T1000 (cell line): ENCODE results near the gene PEPD.
"Not testable (repeated sequence)": the region's sequence is repeated elsewhere in the genome, so short reads cannot be mapped to it uniquely, and the experiment has no call there.

Experiments
- DNase-seq: peaks from one replicate; lab custom pipeline; 2025; ENCODE audit warnings: mixed read lengths; lab: John Stamatoyannopoulos, UW

The PEPD gene

DNA sequence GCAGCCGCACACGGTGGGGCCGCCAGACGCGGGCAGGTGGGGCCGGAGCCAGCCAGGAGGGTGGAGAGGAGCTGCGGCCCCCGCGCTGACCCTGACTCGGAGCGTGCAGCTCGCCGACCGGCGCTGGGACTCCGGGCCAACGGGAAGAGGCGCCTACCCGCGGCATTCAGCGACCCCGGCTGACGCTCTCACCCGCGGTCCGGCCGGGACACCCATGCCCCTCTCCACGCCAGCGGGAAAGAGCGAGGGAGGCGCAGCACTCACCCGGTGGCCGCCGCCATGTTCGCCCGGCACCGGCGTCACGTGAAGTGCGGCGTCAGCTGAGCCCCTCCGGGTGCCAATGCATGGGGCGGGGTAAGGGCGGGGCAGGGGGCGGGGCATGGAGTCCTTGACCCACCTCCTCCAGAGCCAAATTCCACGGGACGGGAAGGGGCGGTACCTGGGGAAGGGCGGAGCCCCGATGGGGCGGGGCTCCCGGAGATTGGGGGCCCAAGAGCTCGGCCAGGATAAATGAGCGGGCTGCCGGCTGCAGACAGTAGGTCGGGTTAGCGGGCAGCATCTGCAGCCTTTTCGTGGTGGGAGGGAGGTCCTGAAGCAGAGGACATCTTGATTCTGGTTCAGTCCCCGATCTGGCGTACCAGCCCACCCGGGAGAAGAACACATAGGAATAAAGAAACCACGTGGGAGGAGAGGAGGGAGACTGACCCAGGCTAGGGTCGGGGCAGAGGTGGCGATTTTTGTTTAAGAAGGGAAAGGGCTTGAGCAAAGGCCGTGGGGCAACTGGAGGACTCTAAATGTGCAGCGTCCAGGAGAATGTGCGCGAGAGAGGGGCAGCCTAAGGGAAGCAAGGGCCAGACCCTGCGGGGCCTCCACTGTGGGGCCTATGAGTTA is at the start of gene PEPD:
PEPD (minus strand) TSS at position 312 of the 891 bp plus-strand sequence; CDS start at position 281, 31 bp downstream.
- peak; percentile 93 for DNase-seq

GRCh38 chr19:33569821-33570220 is 48.2 kb upstream of the PEPD start:
- no peak for DNase-seq

DNA sequence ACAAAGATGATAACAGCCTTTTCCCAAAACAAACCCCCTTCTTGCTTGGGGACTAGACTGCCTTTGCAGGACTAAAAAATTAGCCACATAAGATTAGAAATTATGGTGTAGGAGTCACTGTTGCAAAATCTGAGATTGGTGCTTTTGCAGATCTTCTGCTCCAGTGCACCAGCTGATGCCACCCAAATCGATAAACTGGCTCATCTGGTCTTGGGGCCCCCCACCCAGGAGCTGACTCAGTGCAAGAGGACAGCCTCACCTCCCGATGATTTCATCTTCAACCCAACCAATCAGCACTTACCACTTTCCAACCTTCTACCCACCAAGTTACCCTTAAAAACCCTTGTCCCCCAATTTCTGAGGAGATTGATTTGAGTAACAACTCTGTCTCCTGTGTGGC is 47.1 kb upstream of the PEPD start:
- no peak for DNase-seq

DNA sequence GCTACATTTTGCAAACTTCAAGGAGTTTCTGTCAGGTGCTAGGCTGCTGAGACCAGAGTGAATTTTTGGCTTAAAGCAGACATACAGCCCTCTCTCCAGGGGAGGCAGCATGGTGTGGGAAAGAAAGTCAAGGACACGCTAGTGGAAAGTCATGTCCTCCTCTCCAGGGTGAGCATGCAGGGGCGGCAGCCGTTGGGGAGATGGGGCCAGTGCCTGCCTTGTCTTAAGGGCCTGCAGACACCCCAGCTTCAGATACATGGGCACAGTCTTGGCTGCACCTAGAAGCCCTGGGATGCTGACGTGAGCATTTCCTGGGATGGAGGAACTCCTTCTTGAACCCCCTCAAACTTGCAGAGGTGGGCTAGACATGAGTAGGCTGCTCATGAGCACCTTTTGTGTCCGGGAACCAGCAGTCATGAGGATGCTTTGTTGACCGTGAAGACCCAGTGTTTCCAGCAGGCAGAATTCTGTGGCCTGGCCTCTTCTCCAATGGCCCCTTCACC is 43.3 kb upstream of the PEPD start:
- DNase-seq = no peak

DNA sequence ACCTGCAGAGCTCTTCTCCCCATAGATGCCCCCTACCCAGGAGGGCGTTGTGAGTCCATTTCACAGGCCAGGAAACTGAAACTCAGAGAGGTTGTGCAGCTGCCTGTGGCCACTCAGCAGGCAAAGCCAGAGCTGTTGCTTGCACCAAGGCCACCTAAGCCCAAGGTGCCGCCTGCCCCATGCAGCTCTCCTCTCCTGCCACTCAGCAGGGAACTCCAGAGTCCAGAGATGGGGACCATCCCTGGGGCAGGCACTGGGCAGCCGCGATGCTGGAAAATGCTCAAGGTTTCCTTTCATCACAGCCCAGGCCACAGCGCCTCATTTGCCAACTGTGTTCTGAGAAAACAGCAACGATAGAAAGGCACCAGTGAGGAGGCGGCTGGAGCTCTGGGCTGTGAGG is 41.0 kb upstream of the PEPD start:
- no peak for DNase-seq

GRCh38 chr19:33561666-33562065 is 40.1 kb upstream of the PEPD start:
- DNase-seq = not testable (repeated sequence)

GRCh38 chr19:33561261-33561660 is 39.7 kb upstream of the PEPD start:
- no peak for DNase-seq

DNA sequence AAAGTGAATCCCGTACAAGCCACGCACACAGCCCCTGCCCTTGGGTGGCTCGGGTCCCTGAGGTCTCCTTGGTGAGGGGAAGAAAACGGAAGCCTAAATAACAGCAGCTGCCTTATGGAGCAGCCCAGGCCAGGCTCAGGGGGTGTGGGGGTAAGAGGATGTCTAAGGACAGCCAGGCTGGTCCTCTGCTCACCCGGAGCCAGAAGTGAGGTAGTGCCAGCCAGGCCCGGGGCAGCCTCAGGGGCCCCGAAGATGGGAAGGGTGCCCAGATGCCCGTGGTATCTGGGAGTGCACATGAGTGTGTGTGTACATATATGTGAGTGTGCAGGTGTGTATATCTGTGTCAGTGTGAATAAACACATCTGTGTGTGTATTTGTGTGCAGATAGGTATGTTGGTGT is 38.4 kb upstream of the PEPD start:
- no peak for DNase-seq

DNA sequence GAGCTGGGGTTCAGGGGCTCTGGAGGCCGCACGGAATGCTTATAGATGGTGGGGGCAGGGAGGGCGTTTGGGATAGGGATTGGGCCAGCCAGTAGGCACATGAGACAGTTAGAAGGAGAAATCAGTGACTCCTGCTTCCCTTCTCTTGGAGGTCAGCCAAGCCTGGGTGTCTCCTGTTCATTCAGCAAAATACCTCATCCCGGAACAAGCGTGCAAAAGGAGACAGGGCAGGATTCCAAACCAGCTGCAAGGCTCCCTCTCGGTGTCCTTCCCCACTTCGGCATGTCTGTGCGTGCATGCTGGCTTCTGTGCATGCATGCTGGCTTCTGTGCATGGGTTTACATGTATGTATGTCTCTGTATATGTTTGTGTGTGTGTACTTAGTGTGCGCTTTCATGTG is 37.3 kb upstream of the PEPD start:
- no peak for DNase-seq

- no peak for DNase-seq
Measured at GRCh38 chr19:33558151-33558550, 36.6 kb upstream of the PEPD start.

DNA sequence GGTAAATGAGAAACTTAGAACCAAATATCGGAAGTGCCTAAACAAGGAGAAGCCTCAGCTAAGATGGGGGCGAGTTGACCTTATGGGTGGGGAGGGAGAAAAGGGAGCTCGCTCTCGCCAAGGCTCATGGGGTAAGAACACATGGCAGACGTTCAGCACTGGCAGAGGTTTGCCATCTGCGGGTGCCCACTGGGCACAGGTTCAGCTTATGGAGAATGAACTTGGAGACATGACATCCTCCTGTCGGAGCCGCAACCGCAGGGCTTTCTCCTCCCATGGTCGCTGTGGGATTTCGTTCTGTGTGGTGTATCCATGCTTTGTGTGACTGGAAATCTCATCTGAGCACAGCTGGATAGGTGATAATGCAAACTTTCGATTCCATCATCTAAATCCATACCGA is 36.1 kb upstream of the PEPD start:
- DNase-seq = no peak

- DNase-seq = no peak
Measured at GRCh38 chr19:33557196-33557595, 35.6 kb upstream of the PEPD start.

DNA sequence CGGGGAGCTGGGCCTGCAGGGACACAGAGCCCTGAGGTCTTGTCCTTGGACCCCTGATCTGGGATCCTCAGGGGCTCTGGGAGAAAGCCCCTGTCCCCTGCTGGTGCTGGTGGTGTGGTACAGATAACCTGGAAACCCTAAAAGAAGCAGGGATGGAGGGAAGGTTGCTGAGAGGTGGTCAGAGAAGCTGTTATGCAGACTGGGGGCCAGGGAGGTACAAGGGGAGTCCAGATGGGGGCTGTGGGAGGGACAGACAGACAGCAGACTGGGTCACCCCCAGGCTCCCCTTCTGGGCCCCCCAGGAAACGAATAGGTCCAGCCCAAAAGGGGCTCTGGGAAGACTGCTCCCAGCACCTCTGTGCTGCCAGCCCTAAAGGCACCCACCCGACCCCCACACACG is 34.7 kb upstream of the PEPD start:
- DNase-seq = no peak

GRCh38 chr19:33555726-33556125 is 34.1 kb upstream of the PEPD start:
- DNase-seq = not testable (repeated sequence)

DNA sequence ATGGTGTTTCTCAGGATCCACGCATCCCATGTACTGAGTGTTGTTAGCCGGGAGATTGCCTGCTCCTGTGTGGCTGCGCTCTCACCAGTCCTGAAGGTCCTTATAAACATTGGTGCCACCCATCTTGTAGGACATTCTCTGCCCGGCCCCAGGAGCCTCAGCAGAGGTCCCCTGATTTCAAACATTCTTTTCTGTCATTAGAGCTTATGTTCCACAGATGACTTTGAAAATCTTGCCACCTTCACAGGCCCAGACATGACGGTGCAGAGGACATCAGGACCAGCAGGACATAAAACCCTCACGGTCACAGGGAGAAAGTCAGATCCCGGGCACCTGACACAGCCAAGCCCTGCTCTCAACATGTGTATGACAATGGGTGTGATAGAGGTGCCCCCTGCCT is 33.2 kb upstream of the PEPD start:
- no peak for DNase-seq

GRCh38 chr19:33554391-33554790 is 32.8 kb upstream of the PEPD start:
- no peak for DNase-seq

DNA sequence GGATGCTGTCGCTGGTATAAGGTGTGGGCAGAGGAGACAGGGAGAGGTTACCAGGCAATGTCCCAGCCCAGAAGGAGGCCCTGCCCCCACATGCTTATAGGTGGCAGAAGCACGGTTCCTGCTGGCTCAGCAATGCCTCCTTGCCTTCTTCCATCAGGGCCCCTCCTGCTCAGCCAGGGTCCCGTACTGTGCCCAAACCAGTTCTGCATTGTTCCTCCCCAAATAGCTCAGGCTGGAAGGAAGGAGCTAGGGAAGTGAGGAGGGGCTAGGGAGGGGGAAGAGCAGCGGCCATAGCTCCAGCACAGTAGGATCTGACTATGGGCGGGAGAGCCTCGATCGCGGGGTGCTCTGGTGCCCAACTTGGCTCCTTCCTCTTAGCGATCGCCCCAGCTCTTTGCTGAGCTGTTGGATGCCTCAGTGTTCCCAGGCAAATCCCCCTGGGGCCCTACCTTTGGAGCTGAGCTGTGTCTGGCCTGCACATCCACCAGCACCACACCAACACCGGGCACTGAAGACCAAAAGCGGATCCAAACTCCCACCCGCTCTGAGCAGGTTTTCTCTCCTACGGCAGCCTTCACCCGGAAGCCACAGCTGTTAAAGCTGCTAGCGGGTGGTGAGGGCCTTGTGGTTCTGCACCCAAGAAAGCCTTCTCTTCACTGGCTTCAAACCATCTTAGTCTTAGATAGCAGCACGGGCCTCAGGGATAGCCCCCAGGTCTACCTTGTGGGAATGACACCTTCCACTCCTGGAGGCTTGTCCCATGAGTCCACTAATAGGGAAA is 32.1 kb upstream of the PEPD start:
- no peak for DNase-seq

DNA sequence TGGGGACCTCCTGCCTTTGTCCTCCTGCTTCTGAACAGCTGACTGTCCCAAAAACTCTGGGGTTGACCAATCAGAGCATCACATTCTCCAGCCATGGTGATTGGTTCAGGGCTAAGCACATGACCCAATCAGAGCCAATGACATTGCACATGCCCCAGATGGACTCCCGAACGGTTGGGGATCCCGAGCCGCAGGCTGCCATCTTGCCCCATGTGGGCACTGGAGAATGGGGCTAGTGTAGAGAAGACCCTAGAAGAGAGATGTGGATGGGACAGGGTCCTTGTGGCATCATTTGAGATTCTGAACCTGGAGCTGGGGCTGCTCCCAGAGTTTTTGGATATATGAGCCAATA is 31.3 kb upstream of the PEPD start:
- DNase-seq = no peak

DNA sequence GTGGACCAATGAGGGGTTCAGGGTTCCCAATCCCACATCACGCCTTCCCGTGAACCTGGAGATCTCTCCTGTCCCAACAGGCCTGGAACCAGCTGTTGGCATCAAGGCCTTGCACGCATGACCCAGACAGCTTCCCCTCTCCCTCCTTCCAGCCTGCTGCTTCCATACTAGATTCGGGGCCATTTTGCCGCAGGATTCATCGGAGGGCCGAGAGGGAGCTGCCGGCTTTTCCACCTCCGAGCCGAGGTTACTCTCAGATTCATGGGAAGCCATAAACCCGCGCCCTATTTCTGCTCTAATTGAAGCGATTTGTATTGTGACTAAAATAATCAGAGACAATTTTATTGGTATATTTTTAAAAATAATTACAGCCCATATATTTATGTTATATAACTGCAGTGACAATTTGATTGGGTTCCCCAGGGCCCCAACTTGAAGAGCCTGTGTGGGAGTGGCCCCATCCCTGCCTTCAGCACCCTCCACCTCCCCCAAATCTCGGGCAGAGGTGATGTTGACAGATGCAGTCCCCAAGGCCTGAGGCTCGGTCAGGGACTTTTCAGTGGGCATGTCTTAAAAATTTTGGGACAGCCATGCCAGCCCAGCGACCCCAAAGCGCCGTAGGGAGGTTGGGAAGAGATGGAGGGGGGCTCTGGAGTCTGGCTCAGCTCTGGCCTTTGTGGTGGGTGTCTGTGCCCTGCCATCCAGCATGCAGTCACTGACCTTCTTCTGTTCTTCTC is 30.8 kb upstream of the PEPD start:
- no peak for DNase-seq

DNA sequence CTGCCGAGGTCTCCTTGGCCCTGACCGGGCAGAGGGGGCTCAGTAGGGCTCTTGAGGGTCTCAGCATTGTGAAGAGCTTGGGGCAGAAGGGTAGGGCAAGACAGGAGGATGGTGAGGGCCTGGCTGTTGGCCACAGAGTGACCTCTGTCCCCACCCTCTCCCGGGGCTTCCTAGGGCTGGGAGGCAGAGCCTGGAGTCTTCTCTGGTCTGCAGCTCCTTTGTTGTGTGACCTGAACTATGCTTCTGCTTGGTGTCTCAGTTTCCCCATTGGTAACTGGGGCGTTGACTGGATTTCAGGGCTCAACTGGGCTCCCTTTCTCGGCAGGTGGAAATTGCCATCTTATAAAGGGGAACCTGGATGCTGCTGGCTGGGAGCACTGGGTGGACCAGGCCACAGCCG is 30.1 kb upstream of the PEPD start:
- no peak for DNase-seq

DNA sequence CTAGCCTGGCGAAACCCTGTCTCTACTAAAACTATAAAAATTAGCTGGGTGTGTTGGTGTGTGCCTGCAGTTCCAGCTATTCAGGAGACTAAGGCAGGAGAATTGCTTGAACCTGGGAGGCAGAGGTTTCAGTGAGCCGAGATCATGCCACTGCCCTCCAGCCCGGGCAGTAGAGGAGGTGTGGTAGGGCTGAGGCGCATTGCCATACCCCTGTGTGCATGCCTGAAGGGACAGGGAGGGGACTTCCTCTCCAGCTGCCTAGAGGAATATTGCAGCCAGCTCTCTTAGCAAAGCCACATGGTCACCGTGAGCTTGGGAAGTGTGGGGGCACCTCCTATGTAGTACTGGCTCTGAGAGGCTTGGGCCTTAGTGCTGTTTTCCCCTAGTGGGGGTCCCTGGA is 29.2 kb upstream of the PEPD start:
- DNase-seq = no peak

GRCh38 chr19:33547676-33548075 is 26.1 kb upstream of the PEPD start:
- DNase-seq = no peak
